ACC112 (cell line): Measurements from ENCODE around the gene TRIM48.
"Not testable (repeated sequence)": the region's sequence is repeated elsewhere in the genome, so short reads cannot be mapped to it uniquely, and the experiment has no call there.

Experiments used
- H2AFZ ChIP-seq: fragments of 200-600 bp; sonication (generic); one replicate; pipeline ENCODE4 v1.6.0; 2017; ENCODE audit warnings: antibody characterized with exemption, low read length; ENCODE audit not compliant: unreplicated experiment
- H3K27ac ChIP-seq: fragments of 200-600 bp; sonication (generic); 2 replicates; pipeline ENCODE4 v1.5.1; 2014; ENCODE audit warnings: low read depth, mild to moderate bottlenecking, antibody characterized with exemption, low read length, moderate library complexity
- H3K27me3 ChIP-seq: fragments of 200-600 bp; sonication (generic); 2 replicates; pipeline ENCODE4 v1.6.1; 2014; ENCODE audit warnings: mild to moderate bottlenecking, antibody characterized with exemption, low read length, moderate library complexity, mixed read lengths; ENCODE audit not compliant: insufficient read depth
- H3K36me3 ChIP-seq: fragments of 200-600 bp; sonication (generic); 2 replicates; pipeline ENCODE4 v1.6.1; 2016; ENCODE audit warnings: mild to moderate bottlenecking, antibody characterized with exemption, low read length, moderate library complexity, mixed read lengths; ENCODE audit not compliant: insufficient read depth
- H3K4me1 ChIP-seq: fragments of 200-600 bp; sonication (generic); one replicate; pipeline ENCODE4 v1.6.1; 2016; ENCODE audit warnings: low read length, mixed read lengths; ENCODE audit not compliant: insufficient read depth, unreplicated experiment, control insufficient read depth
- H3K4me3 ChIP-seq: fragments of 200-600 bp; sonication (generic); 2 replicates; pipeline ENCODE4 v1.5.1; 2014; ENCODE audit warnings: mild to moderate bottlenecking, low read depth, low read length
- H3K79me2 ChIP-seq: fragments of 200-600 bp; sonication (generic); one replicate; pipeline ENCODE4 v1.6.0; 2016; ENCODE audit warnings: low read length; ENCODE audit not compliant: control insufficient read depth, unreplicated experiment, insufficient read depth

The TRIM48 gene, protein sequence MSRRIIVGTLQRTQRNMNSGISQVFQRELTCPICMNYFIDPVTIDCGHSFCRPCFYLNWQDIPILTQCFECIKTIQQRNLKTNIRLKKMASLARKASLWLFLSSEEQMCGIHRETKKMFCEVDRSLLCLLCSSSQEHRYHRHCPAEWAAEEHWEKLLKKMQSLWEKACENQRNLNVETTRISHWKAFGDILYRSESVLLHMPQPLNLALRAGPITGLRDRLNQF

DNA sequence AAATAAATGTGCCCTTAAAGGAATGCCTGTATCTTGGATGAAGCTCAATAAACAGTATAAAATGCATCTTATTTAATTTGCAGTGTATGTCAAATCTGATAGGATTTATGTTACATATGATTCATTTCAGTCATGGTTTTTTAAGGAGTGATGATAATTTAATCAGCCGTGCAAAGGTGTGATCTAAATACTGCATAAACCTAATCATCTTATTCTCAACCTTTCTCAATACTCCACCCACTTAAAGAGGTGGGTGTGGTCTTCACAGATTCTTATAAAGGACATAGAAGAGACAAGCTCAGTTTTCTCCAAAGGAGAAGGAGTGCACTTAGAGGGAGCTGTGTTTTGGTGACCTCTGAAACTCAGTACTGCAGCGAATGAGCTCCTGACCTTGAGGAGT lies at the start of gene TRIM48:
Gene TRIM48 (plus strand): TSS at position 301 of the 400 bp plus-strand sequence. CDS start 113 bp downstream, outside the sequence.
- H2AFZ ChIP-seq, H3K27me3 ChIP-seq, H3K36me3 ChIP-seq, H3K27ac ChIP-seq, H3K4me3 ChIP-seq, H3K4me1 ChIP-seq, H3K79me2 ChIP-seq: not testable (repeated sequence)

DNA sequence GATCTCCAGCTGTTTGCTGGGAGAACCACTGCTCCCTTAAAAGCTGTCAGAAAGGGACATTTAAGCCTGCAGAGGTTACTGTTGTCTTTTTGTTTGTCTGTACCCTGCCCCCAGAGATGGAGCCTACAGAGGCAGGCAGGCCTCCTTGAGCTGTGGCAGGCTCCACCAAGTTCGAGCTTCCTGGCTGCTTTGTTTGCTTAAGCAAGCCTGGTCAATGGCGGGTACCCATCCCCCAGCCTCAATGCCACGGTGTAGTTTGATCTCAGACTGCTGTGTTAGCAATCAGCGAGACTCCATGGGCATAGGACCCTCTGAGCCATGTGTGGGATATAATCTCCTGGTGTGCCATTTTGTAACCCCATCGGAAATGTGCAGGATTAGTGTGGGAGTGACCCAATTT lies 23.6 kb upstream of the TRIM48 start:
- not testable (repeated sequence) for H2AFZ ChIP-seq, H3K27ac ChIP-seq, H3K36me3 ChIP-seq, H3K79me2 ChIP-seq, H3K4me3 ChIP-seq, H3K4me1 ChIP-seq, H3K27me3 ChIP-seq

DNA sequence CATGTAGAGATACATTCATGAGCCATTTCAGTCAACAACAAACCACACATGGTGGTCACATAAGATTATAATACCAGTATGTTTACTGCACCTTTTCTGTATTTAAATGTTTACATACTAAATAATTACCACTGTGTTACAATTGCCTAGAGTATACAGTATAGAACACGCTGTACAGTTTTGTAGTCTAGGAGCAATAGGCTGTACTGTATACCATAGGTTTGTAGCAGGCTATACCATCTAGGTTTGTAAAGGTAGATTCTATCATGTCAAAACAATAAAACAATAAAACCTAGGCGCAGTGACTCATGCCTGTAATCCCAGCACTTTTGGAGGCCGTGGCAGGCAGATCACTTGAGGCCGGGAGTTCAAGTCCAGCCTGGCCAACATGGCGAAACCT lies 1.1 kb downstream of the TRIM48 start:
- no peaks in the 10 kb centered on the region for H3K79me2 ChIP-seq
- no peaks in the 10 kb centered on the region for H3K27me3 ChIP-seq
- no peaks in the 10 kb centered on the region for H3K36me3 ChIP-seq
- no peak overlapping the region for H3K27ac ChIP-seq
- no peak overlapping the region for H3K4me3 ChIP-seq
- H3K4me1 ChIP-seq, result no peaks in the 10 kb centered on the region
- H2AFZ ChIP-seq, result no peak overlapping the region
